Mesendoderm (in vitro differentiated cells): Measurements from ENCODE around the gene SPIB.
"Not testable (repeated sequence)": the region's sequence is repeated elsewhere in the genome, so short reads cannot be mapped to it uniquely, and the experiment has no call there.

Source experiments
- DNase-seq: peaks from one replicate; pipeline ENCODE4 v3.0.0; 2013
- H2AK5ac ChIP-seq: 2 replicates; pipeline ENCODE4 v1.6.1; 2013; ENCODE audit warnings: low read length, inconsistent platforms
- H2BK120ac ChIP-seq: 2 replicates; pipeline ENCODE4 v1.6.1; 2013; ENCODE audit warnings: low read depth, mild to moderate bottlenecking, low read length, moderate library complexity, mixed read lengths
- H2BK15ac ChIP-seq: replicated peaks from 2 replicates; pipeline ENCODE4 v1.6.1; 2013; ENCODE audit warnings: low read depth, mild to moderate bottlenecking, moderate library complexity
- H2BK5ac ChIP-seq: 2 replicates; pipeline ENCODE4 v1.6.1; 2013; ENCODE audit warnings: low read length, inconsistent platforms
- H3K18ac ChIP-seq: 2 replicates; pipeline ENCODE4 v1.6.1; 2013; ENCODE audit warnings: mild to moderate bottlenecking, low read length, mixed read lengths
- H3K23ac ChIP-seq: one replicate; pipeline ENCODE4 v1.6.1; 2013; ENCODE audit warnings: low read length
- H3K27ac ChIP-seq: 2 replicates; pipeline ENCODE4 v1.5.1; 2013; ENCODE audit warnings: low read depth, mild to moderate bottlenecking, inconsistent platforms, low read length, moderate library complexity
- H3K27me3 ChIP-seq: 2 replicates; pipeline ENCODE4 v1.6.1; 2013; ENCODE audit warnings: low read length, control low read depth, mild to moderate bottlenecking, inconsistent platforms; ENCODE audit not compliant: insufficient read depth, poor library complexity
- H3K36me3 ChIP-seq: 2 replicates; pipeline ENCODE4 v1.6.1; 2013; ENCODE audit warnings: low read length, inconsistent platforms; ENCODE audit not compliant: control insufficient read depth, insufficient read depth
- H3K4ac ChIP-seq: one replicate; pipeline ENCODE4 v1.6.1; 2013; ENCODE audit warnings: low read depth, mild to moderate bottlenecking, low read length, moderate library complexity
- H3K4me1 ChIP-seq: 2 replicates; pipeline ENCODE4 v1.6.1; 2013; ENCODE audit warnings: low read depth, low read length, inconsistent platforms; ENCODE audit not compliant: control insufficient read depth
- H3K4me2 ChIP-seq: 2 replicates; pipeline ENCODE4 v1.6.1; 2013; ENCODE audit warnings: low read length
- H3K4me3 ChIP-seq: 2 replicates; pipeline ENCODE4 v1.5.1; 2013; ENCODE audit warnings: mild to moderate bottlenecking, low read length
- H3K56ac ChIP-seq: one replicate; pipeline ENCODE4 v1.6.1; 2013; ENCODE audit warnings: low read length
- H3K79me1 ChIP-seq: 2 replicates; pipeline ENCODE4 v1.6.1; 2013; ENCODE audit warnings: low read length, inconsistent platforms
- H3K79me2 ChIP-seq: 2 replicates; pipeline ENCODE4 v1.6.1; 2013; ENCODE audit warnings: mild to moderate bottlenecking, low read length; ENCODE audit not compliant: control insufficient read depth, insufficient read depth
- H3K9ac ChIP-seq: 2 replicates; pipeline ENCODE4 v1.6.1; 2013; ENCODE audit warnings: low read length, inconsistent platforms
- H4K5ac ChIP-seq: one replicate; pipeline ENCODE4 v1.6.1; 2013; ENCODE audit warnings: low read length
- H4K8ac ChIP-seq: one replicate; pipeline ENCODE4 v1.6.1; 2013; ENCODE audit warnings: low read depth, mild to moderate bottlenecking, control low read depth, low read length, moderate library complexity
- WGBS: extraction: QIAGEN DNeasy Blood & Tissue Kit; methylation state at CpG from one replicate; pipeline ENCODE4 v1.1.7; 2013; ENCODE audit warnings: low lambda C conversion rate, missing lambda C conversion rate; ENCODE audit not compliant: insufficient coverage; ENCODE audit errors: extremely low coverage; 5-methylcytosine and 5-hydroxymethylcytosine counted together

Gene SPIB

DNA sequence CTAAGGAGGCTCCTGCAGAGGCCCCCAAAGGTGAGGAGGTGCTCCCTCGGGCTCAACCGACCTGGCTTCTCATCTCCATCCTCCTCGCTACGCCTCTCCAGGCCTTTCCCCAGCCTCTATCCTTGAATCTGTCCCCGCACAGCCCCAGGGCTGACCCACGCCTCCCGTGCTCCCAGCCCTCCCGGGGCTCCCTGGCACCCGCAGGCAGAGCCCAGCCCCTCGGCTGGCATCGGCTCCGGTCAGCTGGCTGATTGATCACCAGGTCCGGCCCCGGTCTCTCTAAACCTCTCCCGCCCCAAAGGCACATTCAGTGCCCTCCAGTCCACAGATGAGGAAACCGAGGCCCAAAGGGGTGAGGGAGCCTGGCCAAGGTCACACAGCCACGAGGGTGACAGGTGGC lies 16.5 kb downstream of the SPIB start:
- Histone ChIP-seq H3K56ac (no peak overlapping the region), H3K18ac (no peak overlapping the region), H4K5ac (no peak overlapping the region), H3K79me1 (no peaks in the 10 kb centered on the region), H3K36me3 (no peaks in the 10 kb centered on the region), H2BK120ac (no peak overlapping the region), H3K4me1 (peaks cover 2% of the 10 kb centered on the region), H3K27ac (no peak overlapping the region), H3K27me3 (peaks cover 3% of the 10 kb centered on the region), H3K79me2 (no peaks in the 10 kb centered on the region), H2BK5ac (no peak overlapping the region), H3K9ac (no peak overlapping the region), H2BK15ac (no peak overlapping the region), H3K4ac (no peak overlapping the region), H3K4me2 (no peak overlapping the region), H3K23ac (no peak overlapping the region), H4K8ac (no peak overlapping the region), H2AK5ac (no peak overlapping the region), H3K4me3 (no peak overlapping the region)
- DNase-seq: no peak
- WGBS: no CpG with 5 or more reads among the region's 17 CpGs

DNA sequence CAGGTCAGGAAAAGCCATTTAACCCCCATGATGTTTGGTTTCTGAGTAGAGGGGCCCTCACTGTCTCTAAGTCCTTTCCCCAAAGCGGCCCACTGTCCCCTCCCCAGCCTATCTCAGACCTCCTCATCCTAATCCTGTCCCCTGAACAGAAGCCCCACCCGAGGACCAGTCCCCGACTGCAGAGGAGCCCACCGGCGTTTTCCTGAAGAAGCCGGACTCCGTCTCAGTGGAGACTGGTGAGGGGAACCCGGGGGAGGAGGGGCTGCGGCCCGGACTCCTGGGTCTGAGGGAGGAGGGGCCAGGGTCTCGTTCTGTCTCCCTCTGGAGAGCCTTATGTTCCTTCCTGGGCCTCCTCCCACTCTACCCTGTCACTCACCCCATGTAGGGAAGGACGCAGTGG lies 16.9 kb downstream of the SPIB start:
- H4K8ac ChIP-seq: no peak overlapping the region
- no peak overlapping the region for H2BK120ac ChIP-seq
- H2BK5ac ChIP-seq: no peak overlapping the region
- H3K56ac ChIP-seq: no peak overlapping the region
- no peaks in the 10 kb centered on the region for H3K79me2 ChIP-seq
- no peak overlapping the region for H3K4me3 ChIP-seq
- WGBS: no CpG with 5 or more reads among the region's 12 CpGs
- no peak overlapping the region for H4K5ac ChIP-seq
- no peak overlapping the region for H3K4me2 ChIP-seq
- H3K79me1 ChIP-seq: no peaks in the 10 kb centered on the region
- DNase-seq: no peak
- H2BK15ac ChIP-seq: no peak overlapping the region
- H2AK5ac ChIP-seq: no peak overlapping the region
- no peak overlapping the region for H3K4ac ChIP-seq
- peaks cover 3% of the 10 kb centered on the region for H3K27me3 ChIP-seq
- no peak overlapping the region for H3K27ac ChIP-seq
- no peak overlapping the region for H3K18ac ChIP-seq
- H3K4me1 ChIP-seq: peaks cover 2% of the 10 kb centered on the region
- H3K9ac ChIP-seq: no peak overlapping the region
- H3K23ac ChIP-seq: no peak overlapping the region
- H3K36me3 ChIP-seq: no peaks in the 10 kb centered on the region

DNA sequence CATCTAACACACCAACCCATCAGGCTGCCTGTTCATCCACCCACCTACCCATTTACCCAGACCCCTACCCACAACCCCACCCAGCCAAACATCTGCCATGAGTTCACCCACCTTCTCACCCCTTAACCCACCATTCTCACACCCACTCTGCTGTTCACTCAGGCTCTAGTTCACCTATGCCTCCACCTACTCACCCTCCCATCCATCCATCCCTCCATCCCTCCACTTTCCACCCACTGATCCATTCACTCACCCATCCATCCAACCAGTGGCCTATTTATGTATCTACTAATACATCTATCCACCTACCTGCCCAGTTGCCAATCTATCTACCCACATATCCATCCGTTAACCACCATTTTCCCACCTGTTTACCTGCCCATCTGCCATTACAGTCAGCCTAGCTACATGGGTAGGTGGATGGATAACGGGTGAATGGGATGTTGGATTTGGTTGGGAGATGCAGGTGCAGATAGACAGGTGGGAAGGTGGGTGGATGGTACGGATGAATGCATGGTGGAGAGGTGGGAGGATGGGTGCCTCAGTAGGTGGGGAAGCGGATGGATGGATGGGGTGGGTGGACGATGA lies 19.2 kb downstream of the SPIB start:
- Histone ChIP-seq H3K27me3 (peaks cover 3% of the 10 kb centered on the region), H2BK120ac (no peak overlapping the region), H3K79me1 (no peaks in the 10 kb centered on the region), H3K23ac (no peak overlapping the region), H4K5ac (no peak overlapping the region), H4K8ac (no peak overlapping the region), H3K79me2 (no peaks in the 10 kb centered on the region), H3K27ac (no peak overlapping the region), H2AK5ac (no peak overlapping the region), H3K4ac (no peak overlapping the region), H2BK5ac (no peak overlapping the region), H3K36me3 (no peaks in the 10 kb centered on the region), H3K9ac (no peak overlapping the region), H2BK15ac (no peak overlapping the region), H3K4me1 (no peaks in the 10 kb centered on the region), H3K4me2 (no peak overlapping the region), H3K56ac (no peak overlapping the region), H3K18ac (no peak overlapping the region), H3K4me3 (no peak overlapping the region)
- WGBS: no CpG with 5 or more reads among the region's 5 CpGs
- no peak for DNase-seq

- H3K27ac ChIP-seq, H3K27me3 ChIP-seq, H3K18ac ChIP-seq, H3K4me1 ChIP-seq, H2AK5ac ChIP-seq, H2BK15ac ChIP-seq, DNase-seq, H3K79me1 ChIP-seq, H3K23ac ChIP-seq, H3K4me3 ChIP-seq, H3K36me3 ChIP-seq, H3K4me2 ChIP-seq, H2BK120ac ChIP-seq, H2BK5ac ChIP-seq, H3K9ac ChIP-seq, H4K8ac ChIP-seq, H4K5ac ChIP-seq, H3K56ac ChIP-seq, H3K79me2 ChIP-seq, H3K4ac ChIP-seq: not testable (repeated sequence)
- WGBS: no CpG with 5 or more reads among the region's 2 CpGs
These were observed 20.4 kb downstream of the SPIB start for GRCh38 chr19:50439130-50439529.

- Histone ChIP-seq H3K79me2 (no peaks in the 10 kb centered on the region), H3K27me3 (peaks cover 3% of the 10 kb centered on the region), H3K56ac (no peak overlapping the region), H3K18ac (no peak overlapping the region), H3K27ac (no peak overlapping the region), H3K23ac (no peak overlapping the region), H3K4ac (no peak overlapping the region), H4K8ac (no peak overlapping the region), H2AK5ac (no peak overlapping the region), H3K4me3 (no peak overlapping the region), H2BK120ac (no peak overlapping the region), H2BK5ac (no peak overlapping the region), H3K36me3 (no peaks in the 10 kb centered on the region), H2BK15ac (no peak overlapping the region), H4K5ac (no peak overlapping the region), H3K4me2 (no peak overlapping the region), H3K79me1 (no peaks in the 10 kb centered on the region), H3K9ac (no peak overlapping the region), H3K4me1 (no peaks in the 10 kb centered on the region)
- DNase-seq: no peak
- no CpG with 5 or more reads among the region's 1 CpG for WGBS
These were observed 25.3 kb downstream of the SPIB start for GRCh38 chr19:50444059-50444458.

- Histone ChIP-seq H2BK15ac (no peak overlapping the region), H3K9ac (no peak overlapping the region), H3K27me3 (no peaks in the 10 kb centered on the region), H4K5ac (no peak overlapping the region), H3K4me1 (no peaks in the 10 kb centered on the region), H2AK5ac (no peak overlapping the region), H3K79me2 (no peaks in the 10 kb centered on the region), H2BK120ac (no peak overlapping the region), H3K56ac (no peak overlapping the region), H3K27ac (no peak overlapping the region), H3K36me3 (no peaks in the 10 kb centered on the region), H2BK5ac (no peak overlapping the region), H3K79me1 (no peaks in the 10 kb centered on the region), H3K4me3 (no peak overlapping the region), H3K18ac (no peak overlapping the region), H3K4ac (no peak overlapping the region), H4K8ac (no peak overlapping the region), H3K4me2 (no peak overlapping the region), H3K23ac (no peak overlapping the region)
- no peak for DNase-seq
- no CpG with 5 or more reads among the region's 5 CpGs for WGBS
These were observed 28.3 kb downstream of the SPIB start for GRCh38 chr19:50447053-50447452.
